Measurements from ENCODE around the gene LRCH1. TPM values are rescaled to one million over a fixed set of nuclear protein-coding genes. Genes with fewer than 3 reads are reported as not detected.
A peak's percentile ranks its signal among the peaks of the same experiment; 100 is the strongest.

The LRCH1 gene
- total and polyA plus RNA-seq, 4 experiments from 2014 or later = 1.2 to 19.1 (median 12.1) TPM

- CTCF ChIA-PET (ENCODE audit: partially characterized antibody) = interaction anchor here (3.8 kb wide), 1 partner anchor 49 kb away, joined by 15 read pairs; the partner anchor contains the start of gene LRCH1
Measured at GRCh38 chr13:46600943-46601311, 48.0 kb downstream of the LRCH1 start.

GRCh38 chr13:46602531-46602930 lies 49.6 kb downstream of the LRCH1 start:
- POLR2A ChIA-PET (ENCODE audit: partially characterized antibody) = no interaction called here
- no peak overlapping the region for H3K4me3 Mint-ChIP-seq
- CTCF ChIA-PET (ENCODE audit: partially characterized antibody) = interaction anchor here (1.0 to 3.8 kb wide), 5 partner anchors 8 to 51 kb away, joined by 3 to 15 read pairs (median 5); partner anchors contain the start of gene LRCH1
- peaks cover 0 to 4% (median 0%) of the 10 kb centered on the region in 8 donors for H3K9me3 Mint-ChIP-seq
- H3K27ac Mint-ChIP-seq = no peak overlapping the region
- peaks cover 50 to 87% (median 74%) of the 10 kb centered on the region in 4 donors for H3K4me1 Mint-ChIP-seq
- H3K4me1 ChIP-seq (ENCODE audit: insufficient read depth, low read length) = peaks cover 60% of the 10 kb centered on the region
- no peaks in the 10 kb centered on the region for H3K9me3 ChIP-seq (ENCODE audit: control insufficient read depth in 1 of 2, low read length in 2 of 2)
- no peaks in the 10 kb centered on the region for H3K36me3 ChIP-seq (ENCODE audit: insufficient read depth, low read length)
- H3K27ac ChIP-seq (ENCODE audit: low read depth, low read length) = no peak overlapping the region
- H3K27me3 Mint-ChIP-seq = no peaks in the 10 kb centered on the region
- intact Hi-C loops (cut with micrococcal nuclease) = no loop called here
- H3K4me3 ChIP-seq (ENCODE audit: low read length in 2 of 2) = no peak overlapping the region
- no peak for DNase-seq
- no peaks in the 10 kb centered on the region for H3K27me3 ChIP-seq (ENCODE audit: insufficient read depth, low read length)
- no peaks in the 10 kb centered on the region for H3K36me3 Mint-ChIP-seq

More at GRCh38 chr13:46600943-46601311, 48.0 kb downstream of the LRCH1 start:
- POLR2A ChIA-PET (ENCODE audit: partially characterized antibody) = no interaction called here
- Histone ChIP-seq H3K27me3 (ENCODE audit: insufficient read depth, low read length) (no peaks in the 10 kb centered on the region), H3K9me3 (ENCODE audit: control insufficient read depth in 1 of 2, low read length in 2 of 2) (no peaks in the 10 kb centered on the region), H3K4me3 (ENCODE audit: low read length in 2 of 2) (no peak overlapping the region), H3K27ac (ENCODE audit: low read depth, low read length) (no peak overlapping the region), H3K36me3 (ENCODE audit: insufficient read depth, low read length) (no peaks in the 10 kb centered on the region), H3K4me1 (ENCODE audit: insufficient read depth, low read length) (peaks cover 45% of the 10 kb centered on the region)
- Mint-ChIP-seq H3K27me3 (no peaks in the 10 kb centered on the region), H3K9me3 (peaks cover 0 to 4% (median 0%) of the 10 kb centered on the region in 8 donors), H3K4me3 (peak overlapping the region in 3 of 8 donors; percentile 12 to 36 (median 13)), H3K36me3 (no peaks in the 10 kb centered on the region), H3K4me1 (peaks cover 40 to 83% (median 65%) of the 10 kb centered on the region in 4 donors), H3K27ac (peak overlapping the region in 1 of 7 donors; percentile 1)
- intact Hi-C loops (cut with micrococcal nuclease) = no loop called here
- DNase-seq = no peak

- H3K27ac Mint-ChIP-seq = peak overlapping the region in 2 of 7 donors; percentile 4 to 82
Measured at GRCh38 chr13:46603165-46603603, 50.2 kb downstream of the LRCH1 start.

GRCh38 chr13:46604226-46604990 lies 51.4 kb downstream of the LRCH1 start:
- DNase-seq = no peak
- Mint-ChIP-seq H3K4me3 (no peak overlapping the region), H3K27me3 (no peaks in the 10 kb centered on the region), H3K4me1 (peaks cover 47 to 82% (median 69%) of the 10 kb centered on the region in 4 donors), H3K9me3 (peaks cover 0 to 2% (median 0%) of the 10 kb centered on the region in 8 donors), H3K36me3 (no peaks in the 10 kb centered on the region), H3K27ac (peak overlapping the region in 1 of 7 donors; percentile 61)
- CTCF ChIA-PET (ENCODE audit: partially characterized antibody) = interaction anchor here (1.0 to 1.1 kb wide), 2 partner anchors 12 to 52 kb away, joined by 3 to 4 read pairs; no protein-coding TSS in a partner anchor
- no peak overlapping the region for H3K4me3 ChIP-seq (ENCODE audit: low read length in 2 of 2)
- no peaks in the 10 kb centered on the region for H3K36me3 ChIP-seq (ENCODE audit: insufficient read depth, low read length)
- intact Hi-C loops (cut with micrococcal nuclease) = no loop called here
- peaks cover 52% of the 10 kb centered on the region for H3K4me1 ChIP-seq (ENCODE audit: insufficient read depth, low read length)
- H3K27ac ChIP-seq (ENCODE audit: low read depth, low read length) = no peak overlapping the region
- POLR2A ChIA-PET (ENCODE audit: partially characterized antibody) = no interaction called here
- no peaks in the 10 kb centered on the region for H3K9me3 ChIP-seq (ENCODE audit: control insufficient read depth in 1 of 2, low read length in 2 of 2)
- H3K27me3 ChIP-seq (ENCODE audit: insufficient read depth, low read length) = no peaks in the 10 kb centered on the region

More at GRCh38 chr13:46603165-46603603, 50.2 kb downstream of the LRCH1 start:
- no peaks in the 10 kb centered on the region for H3K9me3 ChIP-seq (ENCODE audit: control insufficient read depth in 1 of 2, low read length in 2 of 2)
- no peaks in the 10 kb centered on the region for H3K27me3 Mint-ChIP-seq
- H3K4me1 Mint-ChIP-seq = peaks cover 53 to 87% (median 76%) of the 10 kb centered on the region in 4 donors
- no peak overlapping the region for H3K27ac ChIP-seq (ENCODE audit: low read depth, low read length)
- H3K36me3 ChIP-seq (ENCODE audit: insufficient read depth, low read length) = no peaks in the 10 kb centered on the region
- no peaks in the 10 kb centered on the region for H3K27me3 ChIP-seq (ENCODE audit: insufficient read depth, low read length)
- no peak overlapping the region for H3K4me3 ChIP-seq (ENCODE audit: low read length in 2 of 2)
- no peaks in the 10 kb centered on the region for H3K36me3 Mint-ChIP-seq
- ChIA-PET POLR2A (ENCODE audit: partially characterized antibody) (no interaction called here), CTCF (ENCODE audit: partially characterized antibody) (interaction anchor here (1.0 to 1.7 kb wide), 3 partner anchors 12 to 51 kb away, joined by 3 to 5 read pairs (median 3); no protein-coding TSS in a partner anchor)
- peaks cover 61% of the 10 kb centered on the region for H3K4me1 ChIP-seq (ENCODE audit: insufficient read depth, low read length)
- no peak for DNase-seq
- no peak overlapping the region for H3K4me3 Mint-ChIP-seq
- H3K9me3 Mint-ChIP-seq = peaks cover 0 to 4% (median 0%) of the 10 kb centered on the region in 8 donors
- intact Hi-C loops (cut with micrococcal nuclease) = no loop called here

- DNase-seq = no peak
- H3K27ac Mint-ChIP-seq = no peak overlapping the region
- Histone ChIP-seq H3K4me1 (ENCODE audit: insufficient read depth, low read length) (peaks cover 48% of the 10 kb centered on the region), H3K36me3 (ENCODE audit: insufficient read depth, low read length) (no peaks in the 10 kb centered on the region), H3K4me3 (ENCODE audit: low read length in 2 of 2) (no peak overlapping the region), H3K27ac (ENCODE audit: low read depth, low read length) (no peak overlapping the region), H3K9me3 (ENCODE audit: control insufficient read depth in 1 of 2, low read length in 2 of 2) (no peaks in the 10 kb centered on the region), H3K27me3 (ENCODE audit: insufficient read depth, low read length) (no peaks in the 10 kb centered on the region)
- H3K4me3 Mint-ChIP-seq = no peak overlapping the region
- H3K9me3 Mint-ChIP-seq = peaks cover 0 to 2% (median 0%) of the 10 kb centered on the region in 8 donors
- intact Hi-C loops (cut with micrococcal nuclease) = no loop called here
- peaks cover 45 to 81% (median 66%) of the 10 kb centered on the region in 4 donors for H3K4me1 Mint-ChIP-seq
- CTCF ChIA-PET (ENCODE audit: partially characterized antibody) = interaction anchor here (1.0 kb wide), 1 partner anchor 12 kb away, joined by 4 read pairs; no protein-coding TSS in a partner anchor
- H3K36me3 Mint-ChIP-seq = no peaks in the 10 kb centered on the region
- H3K27me3 Mint-ChIP-seq = no peaks in the 10 kb centered on the region
- POLR2A ChIA-PET (ENCODE audit: partially characterized antibody) = no interaction called here
Measured at GRCh38 chr13:46605076-46605824, 52.3 kb downstream of the LRCH1 start.

- CTCF ChIA-PET (ENCODE audit: partially characterized antibody) = no interaction called here
- Mint-ChIP-seq H3K4me1 (peaks cover 40 to 79% (median 65%) of the 10 kb centered on the region in 4 donors), H3K27ac (no peak overlapping the region), H3K36me3 (no peaks in the 10 kb centered on the region), H3K27me3 (no peaks in the 10 kb centered on the region), H3K9me3 (peaks cover 0 to 2% (median 0%) of the 10 kb centered on the region in 8 donors), H3K4me3 (no peak overlapping the region)
- Histone ChIP-seq H3K4me3 (ENCODE audit: low read length in 2 of 2) (no peak overlapping the region), H3K9me3 (ENCODE audit: control insufficient read depth in 1 of 2, low read length in 2 of 2) (no peaks in the 10 kb centered on the region), H3K36me3 (ENCODE audit: insufficient read depth, low read length) (no peaks in the 10 kb centered on the region), H3K4me1 (ENCODE audit: insufficient read depth, low read length) (peaks cover 40% of the 10 kb centered on the region), H3K27ac (ENCODE audit: low read depth, low read length) (no peak overlapping the region), H3K27me3 (ENCODE audit: insufficient read depth, low read length) (no peaks in the 10 kb centered on the region)
- intact Hi-C loops (cut with micrococcal nuclease) = no loop called here
- no peak for DNase-seq
- POLR2A ChIA-PET (ENCODE audit: partially characterized antibody) = no interaction called here
Measured at GRCh38 chr13:46605825-46606554, 53.0 kb downstream of the LRCH1 start.
